ENCODE measurements around the gene KIFBP. TPM values are rescaled to one million over a fixed set of nuclear protein-coding genes. Genes with fewer than 3 reads are reported as not detected.

The KIFBP gene
- total RNA-seq, 1 donor from 2014 or later = 27.7 TPM

DNA sequence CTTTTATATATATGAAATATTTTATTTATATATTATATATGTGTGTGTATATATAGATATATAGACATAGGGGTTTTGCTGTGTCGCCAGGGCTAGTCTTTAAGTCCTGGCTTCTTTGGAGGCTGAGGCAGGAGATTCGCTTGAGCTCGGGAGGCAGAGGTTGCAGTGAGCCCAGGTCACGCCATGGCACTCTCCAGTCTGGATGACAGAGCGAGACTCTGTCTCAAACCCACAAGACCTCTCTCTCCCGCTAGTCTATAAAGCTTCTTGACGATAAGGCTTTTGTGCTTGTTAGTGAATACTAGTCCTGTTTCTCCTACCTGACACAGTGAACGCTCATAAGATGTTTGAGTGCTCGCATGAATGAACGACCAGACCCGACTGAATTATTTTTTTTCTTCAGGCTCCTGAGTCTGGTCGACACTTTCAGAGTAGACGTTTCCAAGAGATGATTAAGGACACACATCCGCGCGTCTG, 33.2 kb upstream of the KIFBP start:
- H3K4me3 Mint-ChIP-seq = peak overlapping the region; percentile 97
- no peaks in the 10 kb centered on the region for H3K9me3 Mint-ChIP-seq
- DNase-seq (ENCODE audit: low read depth, low spot score) = no peak
- TF ChIP-seq CTCF (conservative IDR thresholded peaks at IDR 0.05) = no peak
- H3K27ac Mint-ChIP-seq (ENCODE audit: unreplicated experiment) = peak overlapping the region; percentile 98
- no peaks in the 10 kb centered on the region for H3K27me3 Mint-ChIP-seq (ENCODE audit: low read depth)
- peaks cover 25% of the 10 kb centered on the region for H3K4me1 Mint-ChIP-seq
- H3K36me3 Mint-ChIP-seq (ENCODE audit: low read depth) = peaks cover 4% of the 10 kb centered on the region

DNA sequence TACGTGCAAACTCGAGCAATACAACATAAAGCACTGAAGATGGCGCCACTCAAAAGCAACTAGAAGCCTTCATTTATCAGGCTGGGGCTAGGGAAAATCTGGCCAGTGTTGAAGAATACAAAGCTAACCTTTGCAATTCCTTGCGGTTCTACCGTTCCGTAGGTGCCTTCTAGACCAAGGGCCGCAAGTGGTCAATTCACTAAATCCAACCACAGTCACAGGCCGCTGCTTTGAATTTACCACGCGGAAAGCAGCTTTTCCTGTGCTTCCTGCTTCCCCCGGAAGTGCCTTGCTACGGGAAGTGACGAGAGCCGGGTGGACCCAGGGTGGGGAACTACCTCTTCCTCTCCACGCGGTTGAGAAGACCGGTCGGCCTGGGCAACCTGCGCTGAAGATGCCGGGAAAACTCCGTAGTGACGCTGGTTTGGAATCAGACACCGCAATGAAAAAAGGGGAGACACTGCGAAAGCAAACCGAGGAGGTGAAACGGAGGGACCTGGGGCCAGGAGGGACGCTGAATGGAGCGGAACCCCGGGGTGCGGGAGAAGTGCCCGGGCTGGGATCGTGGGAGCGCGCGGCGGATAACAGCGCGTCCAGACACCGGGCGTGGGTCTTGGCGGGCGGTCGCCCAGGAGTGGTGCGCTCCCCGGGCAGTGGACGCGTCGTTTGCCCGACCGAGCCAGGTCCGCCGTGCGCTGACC, 32.6 kb upstream of the KIFBP start, which contains the start of gene DDX21:
Gene DDX21 (plus strand): TSS at position 339 of the 701 bp plus-strand sequence. CDS start 56 bp downstream, at position 395.
- H3K27me3 Mint-ChIP-seq (ENCODE audit: low read depth) = no peaks in the 10 kb centered on the region

DNA sequence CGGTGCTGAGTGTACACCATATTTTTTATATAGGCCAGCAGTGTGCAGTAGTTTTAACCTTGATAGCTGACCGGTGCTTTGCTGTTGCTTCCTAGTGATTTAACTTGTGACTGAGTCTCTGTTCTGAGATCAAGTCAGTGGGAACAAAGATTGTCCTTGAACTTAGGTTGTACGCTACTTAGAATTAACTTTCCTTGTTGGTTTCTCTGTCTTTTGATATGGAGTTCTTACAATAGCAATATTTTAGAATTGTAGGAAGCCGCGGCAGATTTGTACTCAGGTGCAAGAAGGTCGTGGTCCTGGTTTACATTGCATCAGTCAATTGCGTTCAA, 31.4 kb upstream of the KIFBP start:
- no peaks in the 10 kb centered on the region for H3K27me3 Mint-ChIP-seq (ENCODE audit: low read depth)
- H3K4me1 Mint-ChIP-seq = peaks cover 25% of the 10 kb centered on the region
- no peaks in the 10 kb centered on the region for H3K9me3 Mint-ChIP-seq
- TF ChIP-seq CTCF (conservative IDR thresholded peaks at IDR 0.05) = no peak
- H3K36me3 Mint-ChIP-seq (ENCODE audit: low read depth) = peaks cover 4% of the 10 kb centered on the region
- H3K4me3 Mint-ChIP-seq = peak overlapping the region; percentile 97
- peak overlapping the region; percentile 98 for H3K27ac Mint-ChIP-seq (ENCODE audit: unreplicated experiment)
- DNase-seq (ENCODE audit: low read depth, low spot score) = no peak

More for the DNA sequence above, 32.6 kb upstream of the KIFBP start, which contains the start of gene DDX21:
- H3K36me3 Mint-ChIP-seq (ENCODE audit: low read depth) = peaks cover 4% of the 10 kb centered on the region
- no peaks in the 10 kb centered on the region for H3K9me3 Mint-ChIP-seq
- peak; percentile 72 for DNase-seq (ENCODE audit: low read depth, low spot score)
- TF ChIP-seq CTCF (conservative IDR thresholded peaks at IDR 0.05) = peak; percentile 74
- H3K4me1 Mint-ChIP-seq = peaks cover 25% of the 10 kb centered on the region
- peak within 1 kb of the TSS; percentile 97 for H3K4me3 Mint-ChIP-seq
- peak within 1 kb of the TSS; percentile 98 for H3K27ac Mint-ChIP-seq (ENCODE audit: unreplicated experiment)

DNA sequence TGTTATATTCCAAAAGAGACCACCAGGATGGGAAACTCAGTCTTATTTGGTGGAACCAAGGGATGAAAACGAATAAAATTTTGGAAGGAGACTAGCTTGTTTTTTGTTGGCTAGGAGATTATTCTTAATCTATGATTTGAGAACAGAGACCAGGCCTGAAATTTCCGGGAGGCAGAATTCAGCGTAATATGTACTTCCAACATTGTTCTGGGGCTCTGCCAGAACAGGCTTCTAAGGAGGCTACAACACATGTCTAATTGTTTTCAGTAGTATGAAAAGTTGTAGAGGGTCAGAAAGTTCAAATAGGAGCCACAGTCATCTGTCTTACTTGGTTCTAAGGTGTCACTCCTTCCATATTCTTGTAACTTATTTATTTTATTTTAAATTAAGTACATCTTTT, 30.9 kb upstream of the KIFBP start:
- Mint-ChIP-seq H3K4me3 (peak overlapping the region; percentile 97), H3K4me1 (peaks cover 25% of the 10 kb centered on the region), H3K27me3 (ENCODE audit: low read depth) (no peaks in the 10 kb centered on the region), H3K36me3 (ENCODE audit: low read depth) (peaks cover 4% of the 10 kb centered on the region), H3K27ac (ENCODE audit: unreplicated experiment) (peak overlapping the region; percentile 98), H3K9me3 (no peaks in the 10 kb centered on the region)
- no peak for TF ChIP-seq CTCF (conservative IDR thresholded peaks at IDR 0.05)
- DNase-seq (ENCODE audit: low read depth, low spot score) = no peak

DNA sequence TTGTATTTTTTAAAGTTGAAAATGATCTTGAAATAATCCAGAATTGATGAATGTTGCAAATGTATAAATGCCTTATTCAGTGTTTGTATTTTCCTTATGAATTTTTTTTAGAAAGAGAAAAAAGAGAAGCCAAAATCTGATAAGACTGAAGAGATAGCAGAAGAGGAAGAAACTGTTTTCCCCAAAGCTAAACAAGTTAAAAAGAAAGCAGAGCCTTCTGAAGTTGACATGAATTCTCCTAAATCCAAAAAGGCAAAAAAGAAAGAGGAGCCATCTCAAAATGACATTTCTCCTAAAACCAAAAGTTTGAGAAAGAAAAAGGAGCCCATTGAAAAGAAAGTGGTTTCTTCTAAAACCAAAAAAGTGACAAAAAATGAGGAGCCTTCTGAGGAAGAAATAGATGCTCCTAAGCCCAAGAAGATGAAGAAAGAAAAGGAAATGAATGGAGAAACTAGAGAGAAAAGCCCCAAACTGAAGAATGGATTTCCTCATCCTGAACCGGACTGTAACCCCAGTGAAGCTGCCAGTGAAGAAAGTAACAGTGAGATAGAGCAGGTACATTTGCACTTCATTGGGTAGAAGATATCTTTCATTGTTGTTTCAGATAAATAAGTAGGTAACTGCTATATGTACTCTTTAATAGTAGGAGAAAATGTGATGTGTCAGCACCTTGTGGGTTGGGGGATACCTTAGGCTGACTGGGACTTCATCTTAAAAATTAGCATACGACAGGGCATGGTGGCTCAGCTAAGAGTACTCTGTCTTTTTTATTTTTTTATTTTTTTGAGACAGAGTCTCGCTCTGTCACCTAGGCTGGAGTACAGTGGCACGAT, 28.7 kb upstream of the KIFBP start:
- Mint-ChIP-seq H3K4me1 (peaks cover 25% of the 10 kb centered on the region), H3K36me3 (ENCODE audit: low read depth) (peaks cover 9% of the 10 kb centered on the region), H3K4me3 (no peak overlapping the region), H3K9me3 (no peaks in the 10 kb centered on the region), H3K27ac (ENCODE audit: unreplicated experiment) (peak overlapping the region; percentile 3), H3K27me3 (ENCODE audit: low read depth) (no peaks in the 10 kb centered on the region)
- DNase-seq (ENCODE audit: low read depth, low spot score) = no peak
- TF ChIP-seq CTCF (conservative IDR thresholded peaks at IDR 0.05) = no peak

Data from neural crest cell (in vitro differentiated cells).